GM23338 (cell line): Measurements from ENCODE around the gene HIVEP1.

ENCODE experiments used
- CREB1 ChIP-seq: fragments of 250-450 bp; sonication (Bioruptor Pico); IDR thresholded peaks from 2 replicates; pipeline ENCODE4 v1.5.0; 2020; ENCODE audit warnings: low read depth, mild to moderate bottlenecking, moderate library complexity
- EZH2 ChIP-seq: fragments of 200-600 bp; sonication (generic); IDR thresholded peaks from one replicate; pipeline ENCODE4 v1.8.0; 2017; ENCODE audit warnings: antibody characterized with exemption, mild to moderate bottlenecking, low read depth; ENCODE audit not compliant: unreplicated experiment
- EZH2phosphoT487 ChIP-seq: fragments of 200-600 bp; sonication (generic); IDR thresholded peaks from one replicate; pipeline ENCODE4 v1.8.1; 2018; ENCODE audit warnings: antibody characterized with exemption; ENCODE audit not compliant: unreplicated experiment
- JUNB ChIP-seq: IDR thresholded peaks from one replicate; pipeline ENCODE4 v1.6.1; 2016; ENCODE audit warnings: antibody characterized with exemption; ENCODE audit not compliant: unreplicated experiment
- POLR2AphosphoS5 ChIP-seq: IDR thresholded peaks from 2 replicates; pipeline ENCODE4 v1.6.1; 2016; ENCODE audit warnings: antibody characterized with exemption, low read depth
- ZNF331 ChIP-seq: fragments of 250-450 bp; sonication (Bioruptor Pico); IDR thresholded peaks from 2 replicates; pipeline ENCODE4 v1.5.0; 2020; ENCODE audit warnings: low read depth, mild to moderate bottlenecking, moderate library complexity
- TF ChIP-seq, protein P1 (sequence below), 2 experiments: fragments of 200-600 bp in 1 of 2; sonication (generic) in 1 of 2; conservative IDR thresholded peaks; 2 replicates each; pipeline versions ENCODE4 v1.5.1 to v1.6.1; 2016 to 2017; ENCODE audit warnings: antibody characterized with exemption in 2 of 2, low read depth in 2 of 2, mild to moderate bottlenecking in 2 of 2, moderate library complexity in 1 of 2
- TF ChIP-seq, protein P2 (sequence below): IDR thresholded peaks from one replicate; pipeline ENCODE4 v1.6.1; 2018; ENCODE audit warnings: antibody characterized with exemption; ENCODE audit not compliant: unreplicated experiment

DNA sequence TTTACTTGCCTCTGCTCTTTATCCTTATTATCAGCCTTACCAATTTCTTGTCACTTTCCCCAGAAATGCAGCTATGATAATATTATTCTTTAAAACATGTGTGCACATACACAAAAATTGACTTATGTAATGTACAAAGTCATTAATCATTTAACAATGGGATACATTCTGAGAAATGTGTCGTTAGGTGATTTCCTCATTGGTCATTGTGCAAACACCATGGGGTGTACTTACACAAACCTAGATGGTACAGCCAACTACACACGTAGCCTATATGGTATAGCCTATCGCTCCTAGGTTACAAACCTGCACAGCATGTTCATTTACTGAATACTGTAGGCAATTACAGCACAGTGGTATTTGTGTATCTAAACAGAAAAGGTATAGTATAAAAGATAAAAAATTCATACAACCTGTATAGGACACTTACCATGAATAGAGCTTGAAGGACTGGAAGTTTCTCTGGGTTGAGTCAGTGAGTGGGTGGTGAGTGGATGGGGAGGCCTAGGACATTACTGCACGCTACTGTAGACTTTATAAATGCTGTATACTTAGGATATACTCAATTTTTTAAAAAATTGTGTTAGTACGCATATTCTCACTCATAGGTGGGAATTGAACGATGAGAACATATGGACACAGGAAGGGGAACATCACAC lies 56.9 kb downstream of the HIVEP1 start:
- TF ChIP-seq, protein P1, sequence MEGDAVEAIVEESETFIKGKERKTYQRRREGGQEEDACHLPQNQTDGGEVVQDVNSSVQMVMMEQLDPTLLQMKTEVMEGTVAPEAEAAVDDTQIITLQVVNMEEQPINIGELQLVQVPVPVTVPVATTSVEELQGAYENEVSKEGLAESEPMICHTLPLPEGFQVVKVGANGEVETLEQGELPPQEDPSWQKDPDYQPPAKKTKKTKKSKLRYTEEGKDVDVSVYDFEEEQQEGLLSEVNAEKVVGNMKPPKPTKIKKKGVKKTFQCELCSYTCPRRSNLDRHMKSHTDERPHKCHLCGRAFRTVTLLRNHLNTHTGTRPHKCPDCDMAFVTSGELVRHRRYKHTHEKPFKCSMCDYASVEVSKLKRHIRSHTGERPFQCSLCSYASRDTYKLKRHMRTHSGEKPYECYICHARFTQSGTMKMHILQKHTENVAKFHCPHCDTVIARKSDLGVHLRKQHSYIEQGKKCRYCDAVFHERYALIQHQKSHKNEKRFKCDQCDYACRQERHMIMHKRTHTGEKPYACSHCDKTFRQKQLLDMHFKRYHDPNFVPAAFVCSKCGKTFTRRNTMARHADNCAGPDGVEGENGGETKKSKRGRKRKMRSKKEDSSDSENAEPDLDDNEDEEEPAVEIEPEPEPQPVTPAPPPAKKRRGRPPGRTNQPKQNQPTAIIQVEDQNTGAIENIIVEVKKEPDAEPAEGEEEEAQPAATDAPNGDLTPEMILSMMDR (conservative IDR thresholded peaks at IDR 0.05; ENCODE audit: low read depth in 2 of 2), result no peak
- no peak for TF ChIP-seq EZH2phosphoT487
- TF ChIP-seq, protein P2, sequence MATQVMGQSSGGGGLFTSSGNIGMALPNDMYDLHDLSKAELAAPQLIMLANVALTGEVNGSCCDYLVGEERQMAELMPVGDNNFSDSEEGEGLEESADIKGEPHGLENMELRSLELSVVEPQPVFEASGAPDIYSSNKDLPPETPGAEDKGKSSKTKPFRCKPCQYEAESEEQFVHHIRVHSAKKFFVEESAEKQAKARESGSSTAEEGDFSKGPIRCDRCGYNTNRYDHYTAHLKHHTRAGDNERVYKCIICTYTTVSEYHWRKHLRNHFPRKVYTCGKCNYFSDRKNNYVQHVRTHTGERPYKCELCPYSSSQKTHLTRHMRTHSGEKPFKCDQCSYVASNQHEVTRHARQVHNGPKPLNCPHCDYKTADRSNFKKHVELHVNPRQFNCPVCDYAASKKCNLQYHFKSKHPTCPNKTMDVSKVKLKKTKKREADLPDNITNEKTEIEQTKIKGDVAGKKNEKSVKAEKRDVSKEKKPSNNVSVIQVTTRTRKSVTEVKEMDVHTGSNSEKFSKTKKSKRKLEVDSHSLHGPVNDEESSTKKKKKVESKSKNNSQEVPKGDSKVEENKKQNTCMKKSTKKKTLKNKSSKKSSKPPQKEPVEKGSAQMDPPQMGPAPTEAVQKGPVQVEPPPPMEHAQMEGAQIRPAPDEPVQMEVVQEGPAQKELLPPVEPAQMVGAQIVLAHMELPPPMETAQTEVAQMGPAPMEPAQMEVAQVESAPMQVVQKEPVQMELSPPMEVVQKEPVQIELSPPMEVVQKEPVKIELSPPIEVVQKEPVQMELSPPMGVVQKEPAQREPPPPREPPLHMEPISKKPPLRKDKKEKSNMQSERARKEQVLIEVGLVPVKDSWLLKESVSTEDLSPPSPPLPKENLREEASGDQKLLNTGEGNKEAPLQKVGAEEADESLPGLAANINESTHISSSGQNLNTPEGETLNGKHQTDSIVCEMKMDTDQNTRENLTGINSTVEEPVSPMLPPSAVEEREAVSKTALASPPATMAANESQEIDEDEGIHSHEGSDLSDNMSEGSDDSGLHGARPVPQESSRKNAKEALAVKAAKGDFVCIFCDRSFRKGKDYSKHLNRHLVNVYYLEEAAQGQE, result no peak
- TF ChIP-seq JUNB, result no peak
- no peak for TF ChIP-seq POLR2AphosphoS5
- TF ChIP-seq EZH2, result no peak
- no peak for TF ChIP-seq ZNF331
- TF ChIP-seq CREB1 (CRISPR knock-in tag), result no peak
